Measurements from ENCODE around the gene DNM2. TPM values are rescaled to one million over a fixed set of nuclear protein-coding genes. Genes with fewer than 3 reads are reported as not detected.
"Not testable (repeated sequence)": the region's sequence is repeated elsewhere in the genome, so short reads cannot be mapped to it uniquely, and the experiment has no call there.

Gene DNM2
- total RNA-seq, 1 experiment from 2014 or later: 125 TPM

- H3K27me3 ChIP-seq (ENCODE audit: control insufficient read depth, insufficient read depth, low read length); in situ Hi-C loops (cut with HindIII; ENCODE audit: low pct_unique_long_range_greater_than_20kb, low sequenced_read_pairs); CTCF ChIA-PET; DNase-seq (ENCODE audit: low read depth, low spot score); H3K4me1 ChIP-seq (ENCODE audit: control insufficient read depth, insufficient read depth, low read length); BruUV-seq (replicated peaks); H3K36me3 ChIP-seq (ENCODE audit: control insufficient read depth, insufficient read depth, low read length); ATAC-seq; H3K27ac ChIP-seq (ENCODE audit: low read length); H3K9me3 ChIP-seq (ENCODE audit: control insufficient read depth, insufficient read depth, low read depth, low read length); H3K4me3 ChIP-seq (ENCODE audit: low read depth in 2 of 2, low read length in 2 of 2): not testable (repeated sequence)
- POLR2A ChIA-PET: interaction anchor here (0.6 kb wide), 1 partner anchor 20 kb away, joined by 8 read pairs; no protein-coding TSS in a partner anchor
- intact Hi-C loops (cut with micrococcal nuclease; ENCODE audit: unreplicated experiment): loop anchor here (10.0 kb wide), 1 partner anchor 155 kb away; the partner anchor contains the start of gene DNM2
These were observed 152.0 kb downstream of the DNM2 start for GRCh38 chr19:10869872-10870311.

- no TSS peak for BruUV-seq (replicated peaks)
- ChIA-PET POLR2A (interaction anchor here (0.6 kb wide), 3 partner anchors 19 to 224 kb away, joined by 5 to 8 read pairs (median 7); no protein-coding TSS in a partner anchor), CTCF (interaction anchor here (0.6 kb wide), 2 partner anchors 11 to 112 kb away, joined by 3 to 4 read pairs; no protein-coding TSS in a partner anchor)
- intact Hi-C loops (cut with micrococcal nuclease; ENCODE audit: unreplicated experiment) (no loop called here), in situ Hi-C loops (cut with HindIII; ENCODE audit: low pct_unique_long_range_greater_than_20kb, low sequenced_read_pairs) (no loop called here)
- DNase-seq (ENCODE audit: low read depth, low spot score) (no peak), ATAC-seq (peak; percentile 22; the same call in 1 of the 2 replicates)
- H3K9me3 ChIP-seq (ENCODE audit: control insufficient read depth, insufficient read depth, low read depth, low read length): no peaks in the 10 kb centered on the region
- H3K27me3 ChIP-seq (ENCODE audit: control insufficient read depth, insufficient read depth, low read length): no peaks in the 10 kb centered on the region
- peak overlapping the region; percentile 46 to 61 for H3K4me3 ChIP-seq (ENCODE audit: low read depth in 2 of 2, low read length in 2 of 2)
- peak overlapping the region; percentile 89 for H3K27ac ChIP-seq (ENCODE audit: low read length)
- H3K4me1 ChIP-seq (ENCODE audit: control insufficient read depth, insufficient read depth, low read length): no peaks in the 10 kb centered on the region
- H3K36me3 ChIP-seq (ENCODE audit: control insufficient read depth, insufficient read depth, low read length): peaks cover 4% of the 10 kb centered on the region; the same call in 1 of the 2 replicates
- no peak for TF ChIP-seq POLR2AphosphoS5 (IDR thresholded peaks at IDR 0.05; ENCODE audit: low read depth, low read length)
- TF ChIP-seq TCF7L2 (IDR thresholded peaks at IDR 0.05; ENCODE audit: low read depth, low read length): no peak
- TF ChIP-seq SIN3A (IDR thresholded peaks at IDR 0.05; ENCODE audit: borderline replicate concordance, insufficient read depth, low read depth, low read length): no peak
- TF ChIP-seq REST (IDR thresholded peaks at IDR 0.05; ENCODE audit: insufficient read depth in 1 of 2, low read depth in 2 of 2, low read length in 1 of 2): no peak
- TF ChIP-seq CTCF (IDR thresholded peaks at IDR 0.05): no peak
These were observed 152.6 kb downstream of the DNM2 start for GRCh38 chr19:10870501-10870954.

- ATAC-seq (peak; percentile 94), DNase-seq (ENCODE audit: low read depth, low spot score) (no peak)
- TF ChIP-seq CTCF (IDR thresholded peaks at IDR 0.05) (peak; percentile 89), REST (IDR thresholded peaks at IDR 0.05; ENCODE audit: insufficient read depth in 1 of 2, low read depth in 2 of 2, low read length in 1 of 2) (no peak)
- Histone ChIP-seq H3K4me1 (ENCODE audit: control insufficient read depth, insufficient read depth, low read length) (no peaks in the 10 kb centered on the region), H3K27me3 (ENCODE audit: control insufficient read depth, insufficient read depth, low read length) (no peaks in the 10 kb centered on the region), H3K4me3 (ENCODE audit: low read depth in 2 of 2, low read length in 2 of 2) (peak within 1 kb of the TSS; percentile 62 to 63), H3K9me3 (ENCODE audit: control insufficient read depth, insufficient read depth, low read depth, low read length) (no peaks in the 10 kb centered on the region), H3K36me3 (ENCODE audit: control insufficient read depth, insufficient read depth, low read length) (peaks cover 4% of the 10 kb centered on the region; the same call in 1 of the 2 replicates), H3K27ac (ENCODE audit: low read length) (peak within 1 kb of the TSS; percentile 89)
- no TSS peak for BruUV-seq (replicated peaks)
- intact Hi-C loops (cut with micrococcal nuclease; ENCODE audit: unreplicated experiment): no loop called here
- CTCF ChIA-PET: interaction anchor here (0.5 to 0.6 kb wide), 3 partner anchors 12 to 111 kb away, joined by 3 to 7 read pairs (median 4); no protein-coding TSS in a partner anchor
- in situ Hi-C loops (cut with HindIII; ENCODE audit: low pct_unique_long_range_greater_than_20kb, low sequenced_read_pairs): no loop called here
- POLR2A ChIA-PET: interaction anchor here (0.6 kb wide), 2 partner anchors 201 to 224 kb away, joined by 5 to 7 read pairs; no protein-coding TSS in a partner anchor
These were observed 153.2 kb downstream of the DNM2 start, which contains the start of gene CARM1 for GRCh38 chr19:10870955-10871603. TSS of gene CARM1 (plus strand) at chr19:10871553. CDS start at chr19:10871703, 150 bp downstream.
